Fibroblast of peridontal ligament (primary cell): ENCODE data around the gene CCDC148.
A peak's percentile ranks its signal among the peaks of the same experiment; 100 is the strongest.
"Not testable (repeated sequence)": the region's sequence is repeated elsewhere in the genome, so short reads cannot be mapped to it uniquely, and the experiment has no call there.

Source experiments
- DNase-seq: peaks from one replicate; pipeline ENCODE4 v3.0.0-alpha.2; 2010; ENCODE audit errors: extremely low read depth

Gene CCDC148

GRCh38 chr2:158357122-158357521 lies 99.4 kb downstream of the CCDC148 start:
- DNase-seq = no peak

GRCh38 chr2:158351466-158351816 lies 105.1 kb downstream of the CCDC148 start:
- DNase-seq = not testable (repeated sequence)

DNA sequence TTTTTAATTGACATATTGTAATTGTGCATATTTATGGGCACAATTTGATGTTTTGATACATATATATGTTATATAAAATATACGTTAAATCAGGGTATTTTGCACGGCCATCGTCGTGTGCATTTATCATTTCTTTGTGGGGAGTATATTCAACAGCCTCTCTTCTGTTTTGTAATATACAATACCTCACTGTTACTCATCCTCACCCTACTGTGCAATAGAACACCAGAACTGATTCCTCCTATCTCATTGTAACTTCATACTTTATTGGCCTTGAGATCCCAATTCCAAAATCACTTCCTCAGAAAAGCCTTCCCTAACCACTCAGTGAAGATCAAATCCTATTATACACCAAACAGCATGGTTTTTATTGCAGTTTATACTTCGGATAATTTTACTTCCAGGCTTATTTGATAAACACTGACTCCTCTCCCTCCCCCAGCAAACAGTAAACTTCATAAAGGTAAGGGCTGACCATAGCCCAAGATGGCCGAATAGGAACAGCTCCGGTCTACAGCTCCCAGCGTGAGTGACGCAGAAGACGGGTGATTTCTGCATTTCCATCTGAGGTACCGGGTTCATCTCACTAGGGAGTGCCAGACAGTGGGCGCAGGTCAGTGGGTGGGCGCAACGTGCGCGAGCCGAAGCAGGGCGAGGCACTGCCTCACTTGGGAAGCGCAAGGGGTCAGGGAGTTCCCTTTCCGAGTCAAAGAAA lies 105.6 kb downstream of the CCDC148 start:
- not testable (repeated sequence) for DNase-seq

DNA sequence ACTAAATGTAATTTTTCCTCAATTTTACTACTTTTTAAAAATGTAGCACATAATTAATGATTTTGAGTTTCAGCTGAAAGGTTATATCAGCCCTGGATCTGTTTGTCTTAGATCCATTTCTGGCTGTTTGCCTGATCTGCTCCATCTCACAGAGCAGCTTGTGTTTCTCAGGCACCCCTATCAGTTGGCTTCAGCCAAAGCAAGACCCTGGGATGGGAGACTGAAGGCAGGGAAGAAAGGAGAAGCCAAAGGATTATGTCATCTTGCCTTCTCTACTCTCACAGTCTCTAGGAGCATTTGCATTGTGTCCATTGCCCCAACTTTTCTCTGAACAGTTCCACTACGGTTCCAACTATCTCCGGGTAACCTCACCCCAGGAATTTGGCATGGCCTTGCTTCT lies 110.5 kb downstream of the CCDC148 start:
- DNase-seq = no peak

DNA sequence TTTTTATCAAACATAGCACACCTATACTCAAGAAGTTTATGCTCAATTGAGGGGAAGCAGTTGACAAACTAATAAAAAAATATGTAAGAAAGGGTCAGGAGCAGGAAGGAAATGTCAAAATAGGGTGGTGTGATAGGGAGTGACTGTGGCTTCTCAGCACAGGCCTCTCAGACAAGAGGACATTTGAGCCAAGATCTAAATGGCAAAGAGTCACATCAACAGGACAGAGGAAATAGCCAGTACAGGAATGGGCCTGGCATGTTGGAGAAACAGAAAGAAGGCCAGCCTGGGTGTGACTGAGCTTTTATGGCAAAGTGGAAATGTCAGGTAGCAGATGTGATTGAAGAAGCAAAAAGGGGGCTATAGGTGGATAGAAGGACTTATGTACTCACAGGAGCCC lies 117.0 kb downstream of the CCDC148 start:
- no peak for DNase-seq

DNA sequence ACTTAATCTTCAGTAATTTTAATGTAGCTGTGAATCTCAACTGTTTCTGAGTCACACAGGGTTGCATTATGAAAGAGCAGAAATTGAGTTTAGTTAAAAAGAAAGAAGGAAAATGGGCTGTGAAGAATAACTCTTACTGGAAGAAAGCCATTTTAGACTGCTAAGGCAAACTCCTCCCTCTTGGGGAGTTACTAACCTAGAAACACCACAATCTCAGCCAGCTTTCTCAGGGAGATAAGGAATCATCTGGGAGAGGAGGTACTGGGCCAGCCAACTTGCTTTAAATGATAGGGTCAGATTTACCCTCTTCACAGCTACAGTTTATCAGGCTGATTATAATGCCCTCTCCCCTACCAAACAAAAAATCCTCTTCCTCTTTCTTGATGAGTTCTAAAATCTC lies 119.5 kb downstream of the CCDC148 start:
- DNase-seq = no peak

DNA sequence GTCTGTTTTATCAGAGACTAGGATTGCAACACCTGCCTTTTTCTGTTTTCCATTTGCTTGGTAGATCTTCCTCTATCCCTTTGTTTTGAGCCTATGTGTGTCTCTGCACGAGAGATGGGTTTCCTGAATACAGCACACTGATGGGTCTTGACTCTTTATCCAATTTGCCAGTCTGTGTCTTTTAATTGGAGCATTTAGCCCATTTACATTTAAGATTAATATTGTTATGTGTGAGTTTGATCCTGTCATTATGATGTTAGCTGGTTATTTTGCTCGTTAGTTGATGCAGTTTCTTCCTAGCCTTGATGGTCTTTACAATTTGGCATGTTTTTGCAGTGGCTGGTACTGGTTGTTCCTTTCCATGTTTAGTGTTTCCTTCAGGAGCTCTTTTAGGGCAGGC lies 124.8 kb downstream of the CCDC148 start:
- not testable (repeated sequence) for DNase-seq

GRCh38 chr2:158325782-158326340 lies 130.7 kb downstream of the CCDC148 start:
- DNase-seq = no peak

GRCh38 chr2:158325031-158325781 lies 131.3 kb downstream of the CCDC148 start:
- DNase-seq = peak; percentile 77

DNA sequence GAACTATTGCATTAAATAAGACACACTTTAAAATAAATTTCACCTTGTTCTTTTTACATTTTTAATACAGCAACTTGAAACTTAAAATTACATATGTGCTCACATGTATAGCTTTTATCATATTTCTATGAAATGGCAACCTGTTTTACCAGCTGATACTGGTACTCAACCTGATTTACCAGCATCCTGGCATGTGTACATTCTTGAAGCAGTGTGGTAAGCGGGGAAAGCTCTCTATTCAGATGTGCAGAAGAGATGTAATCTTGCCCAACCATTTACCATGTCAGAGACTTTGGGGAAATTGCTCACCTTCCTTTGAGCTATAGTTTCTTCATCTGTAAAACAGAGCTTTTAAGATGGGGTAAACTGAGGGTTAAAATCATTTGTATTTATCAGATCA lies 133.2 kb downstream of the CCDC148 start:
- no peak for DNase-seq

GRCh38 chr2:158321264-158321663 lies 135.3 kb downstream of the CCDC148 start:
- no peak for DNase-seq

- no peak for DNase-seq
These were observed 137.3 kb downstream of the CCDC148 start for GRCh38 chr2:158319269-158319668.

DNA sequence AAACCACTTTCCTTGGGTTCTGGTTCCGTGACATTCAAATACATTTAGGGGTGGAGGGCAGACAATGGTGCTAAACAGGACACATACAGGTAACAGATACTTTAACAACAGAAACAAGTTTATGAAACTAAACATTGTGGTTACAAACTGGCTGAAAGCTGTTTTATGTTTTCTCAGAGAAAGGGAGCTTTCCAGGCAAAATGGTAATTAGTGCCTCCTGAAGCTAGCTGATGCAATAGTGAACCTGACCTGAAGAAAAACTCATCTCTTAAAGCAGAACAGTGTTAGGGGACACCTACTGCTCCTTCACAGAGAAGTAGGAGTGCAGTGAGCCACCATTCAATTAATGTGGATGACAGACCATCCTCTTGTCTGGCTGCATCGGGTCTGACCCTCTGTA lies 138.9 kb downstream of the CCDC148 start:
- DNase-seq = no peak

DNA sequence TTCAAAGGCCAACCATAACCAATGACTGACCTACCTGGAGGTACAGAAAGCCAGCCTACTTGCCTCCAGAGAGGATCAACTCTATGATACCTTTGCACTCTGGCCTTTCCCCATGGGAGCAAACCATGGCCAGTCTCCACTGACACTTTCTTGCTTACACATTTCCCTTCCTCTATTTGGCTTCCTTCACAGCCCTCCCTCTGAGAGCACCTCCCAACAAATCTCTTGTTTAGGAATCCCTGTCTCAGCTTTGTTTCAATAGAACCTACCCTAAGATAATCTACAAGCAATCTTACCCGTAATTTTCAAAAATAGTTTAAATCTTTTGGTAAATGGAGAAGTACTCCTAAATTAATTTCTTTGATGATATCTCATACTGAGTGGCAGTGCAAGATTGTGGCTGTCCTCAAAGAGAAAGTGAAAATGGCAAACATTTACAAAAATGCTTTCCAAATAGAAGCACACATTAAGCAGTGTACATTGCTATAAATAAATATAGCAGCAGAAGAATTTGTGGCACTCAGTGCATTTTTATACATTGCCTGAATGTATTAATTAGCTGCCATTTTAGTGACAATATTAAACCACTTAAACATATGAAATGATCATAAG lies 140.6 kb downstream of the CCDC148 start:
- no peak for DNase-seq

DNA sequence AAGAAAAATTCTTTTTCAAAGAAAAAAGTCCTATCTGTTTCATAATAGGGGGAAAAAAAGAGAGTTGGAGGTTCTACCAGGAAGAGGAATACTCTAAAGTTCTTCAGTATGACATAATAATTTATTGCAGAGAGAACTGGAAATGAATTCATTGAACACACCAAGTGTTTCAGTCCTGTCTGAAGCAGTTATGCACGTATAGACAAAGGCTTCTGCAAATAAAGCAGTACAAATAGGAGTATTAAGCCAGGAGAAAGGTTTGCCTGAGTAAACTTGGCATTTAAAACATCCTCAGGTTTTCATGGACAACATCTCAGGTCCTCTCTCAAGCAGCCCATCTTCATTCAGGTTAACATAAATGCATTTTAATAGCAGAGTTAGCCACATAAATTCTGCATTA lies 141.6 kb downstream of the CCDC148 start:
- DNase-seq = no peak

DNA sequence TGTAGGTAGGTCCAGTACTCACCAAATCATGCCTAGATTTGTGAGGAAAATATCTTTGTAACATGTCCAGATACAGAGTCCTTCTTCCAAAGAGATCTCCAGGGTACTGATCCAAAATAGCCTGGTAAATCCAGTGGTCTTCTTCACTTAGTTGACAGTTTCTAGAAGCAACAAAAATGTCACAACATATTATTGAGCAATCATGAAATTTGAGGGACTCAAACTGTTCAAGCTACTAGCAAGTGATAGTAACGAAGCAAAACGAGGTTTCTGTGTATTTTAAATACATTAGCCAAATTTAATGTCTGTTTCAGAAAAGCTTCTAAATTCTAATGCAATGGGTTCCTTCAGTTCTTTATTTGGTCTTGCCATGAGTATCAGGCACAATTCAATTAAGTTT lies 142.8 kb downstream of the CCDC148 start:
- DNase-seq = no peak

GRCh38 chr2:158312981-158313380 lies 143.6 kb downstream of the CCDC148 start:
- DNase-seq = no peak

DNA sequence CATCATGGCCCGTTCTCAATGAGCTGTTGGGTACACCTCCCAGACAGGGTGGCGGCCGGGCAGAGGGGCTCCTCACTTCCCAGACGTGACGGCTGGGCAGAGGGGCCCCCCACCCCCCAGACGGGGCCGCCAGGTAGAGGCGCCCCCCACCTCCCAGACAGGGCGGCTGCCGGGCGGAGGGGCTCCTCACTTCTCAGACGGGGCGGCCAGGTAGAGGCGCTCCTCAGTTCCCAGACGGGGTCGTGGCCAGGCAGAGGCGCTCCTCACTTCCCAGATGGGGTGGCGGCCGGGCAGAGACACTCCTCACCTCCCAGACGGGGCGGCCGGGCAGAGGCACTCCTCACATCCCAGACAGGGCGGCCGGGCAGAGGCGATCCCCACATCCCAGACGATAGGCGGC lies 146.1 kb downstream of the CCDC148 start:
- not testable (repeated sequence) for DNase-seq

DNA sequence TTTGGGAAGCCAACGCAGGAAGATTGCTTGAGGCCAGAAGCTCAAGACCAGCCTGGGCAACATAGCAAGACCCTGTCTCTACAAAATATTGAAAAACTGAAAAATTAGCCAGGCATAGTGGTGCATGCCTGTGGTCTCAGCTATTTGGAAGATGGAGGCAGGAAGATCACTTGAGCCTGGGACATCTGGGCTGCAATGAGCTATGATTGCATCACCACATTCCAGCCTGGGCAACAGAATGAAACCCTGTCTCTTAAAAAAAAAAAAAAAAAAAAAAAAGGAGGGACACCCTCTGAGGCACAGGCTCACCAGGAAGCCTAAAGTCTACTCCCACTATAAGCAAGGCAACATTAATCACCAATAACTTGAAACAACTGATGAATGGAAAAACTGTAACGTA lies 151.1 kb downstream of the CCDC148 start:
- DNase-seq = peak; percentile 69

DNA sequence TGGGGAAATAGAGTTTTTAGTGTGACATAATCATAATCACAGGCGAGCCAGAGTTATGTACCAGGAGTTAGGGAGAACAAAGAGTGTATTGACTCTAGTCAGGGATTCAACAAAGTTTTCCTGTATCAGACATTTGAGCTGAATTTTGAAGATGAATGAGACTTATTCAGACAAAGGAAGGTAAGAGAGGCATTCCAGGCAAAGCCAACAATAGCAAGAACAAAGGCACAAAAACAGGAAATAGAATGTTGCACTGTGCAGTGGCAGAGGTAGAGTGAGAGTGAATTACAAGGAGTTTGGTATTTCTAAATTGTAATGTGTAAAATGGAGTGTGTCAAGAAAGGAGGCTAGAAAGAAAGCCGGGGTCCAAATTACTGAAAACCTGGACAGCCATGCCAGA lies 156.2 kb downstream of the CCDC148 start:
- no peak for DNase-seq

DNA sequence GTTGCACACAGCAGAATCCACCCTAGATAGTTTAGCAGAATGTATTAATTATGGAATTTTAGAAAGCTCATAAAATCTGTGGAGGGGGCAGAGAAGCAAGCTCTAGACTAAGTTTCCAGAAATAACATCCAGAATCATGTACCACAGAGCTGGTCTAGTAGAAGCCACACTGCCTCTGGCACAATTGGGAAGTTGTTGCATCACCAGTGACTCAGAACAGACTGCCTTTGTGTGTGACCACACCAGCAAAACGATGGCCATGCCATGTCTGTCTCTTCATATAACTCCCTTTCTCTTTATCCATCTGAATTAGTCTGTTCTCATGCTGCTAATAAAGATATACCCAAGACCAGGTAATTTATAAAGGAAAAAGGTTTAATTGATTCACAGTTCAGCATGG lies 158.9 kb downstream of the CCDC148 start:
- peak; percentile 76 for DNase-seq

- DNase-seq = no peak
These were observed 159.4 kb downstream of the CCDC148 start for GRCh38 chr2:158297120-158297519.

GRCh38 chr2:158293722-158294121 lies 162.8 kb downstream of the CCDC148 start:
- DNase-seq = no peak
